ENCODE results near the gene ORC2. TPM values are rescaled to one million over a fixed set of nuclear protein-coding genes. Genes with fewer than 3 reads are reported as not detected.

The ORC2 gene
- total RNA-seq (10 to 100 TPM; 12.8 to 31.4 (median 29.0) TPM), polyA plus RNA-seq (10 to 100 TPM in 1 of 2 donors, 1 to 10 TPM in 1; 9.8 to 20.5 TPM)
- long read RNA-seq, donor 1, full-length matches to known transcripts: 3 of 9 reads
- long read RNA-seq, donor 1, partial matches to known transcripts: 2 of 9 reads
- long read RNA-seq, donor 1, other reads (novel, unspliced or antisense): 4 of 9 reads
- long read RNA-seq, donor 2, full-length matches to known transcripts: 3 of 3 reads
- long read RNA-seq, donor 2, partial matches to known transcripts: 0 of 3 reads
- long read RNA-seq, donor 2, other reads (novel, unspliced or antisense): 0 of 3 reads
- long read RNA-seq, donor 3, full-length matches to known transcripts: 3 of 8 reads
- long read RNA-seq, donor 3, partial matches to known transcripts: 1 of 8 reads
- long read RNA-seq, donor 3, other reads (novel, unspliced or antisense): 4 of 8 reads

GRCh38 chr2:200963124-200963917 is at the start of gene ORC2:
Gene ORC2 (minus strand): TSS chr2:200963660. CDS start chr2:200958123, 5,537 bp downstream.
- peak within 1 kb of the TSS; percentile 11 to 69 for H3K27ac ChIP-seq
- no peaks in the 10 kb centered on the region for H3K27me3 ChIP-seq
- DNase-seq: peak; percentile 95 to 98 (median 96)
- peak within 1 kb of the TSS; percentile 68 for H3K4me3 ChIP-seq
- H3K4me1 ChIP-seq (ENCODE audit: insufficient read depth): peaks cover 1% of the 10 kb centered on the region
- intact Hi-C loops (cut with DNase I): loop anchor here in 2 of 4 donors (10.0 kb wide), 2 partner anchors 101 to 111 kb away; partner anchors contain the start of genes HYCC2 (in 1 of the 2) and NDUFB3 (in 1 of the 2)
- no peaks in the 10 kb centered on the region for H3K9me3 ChIP-seq
- H3K36me3 ChIP-seq: no peaks in the 10 kb centered on the region
- TF ChIP-seq, protein P1, sequence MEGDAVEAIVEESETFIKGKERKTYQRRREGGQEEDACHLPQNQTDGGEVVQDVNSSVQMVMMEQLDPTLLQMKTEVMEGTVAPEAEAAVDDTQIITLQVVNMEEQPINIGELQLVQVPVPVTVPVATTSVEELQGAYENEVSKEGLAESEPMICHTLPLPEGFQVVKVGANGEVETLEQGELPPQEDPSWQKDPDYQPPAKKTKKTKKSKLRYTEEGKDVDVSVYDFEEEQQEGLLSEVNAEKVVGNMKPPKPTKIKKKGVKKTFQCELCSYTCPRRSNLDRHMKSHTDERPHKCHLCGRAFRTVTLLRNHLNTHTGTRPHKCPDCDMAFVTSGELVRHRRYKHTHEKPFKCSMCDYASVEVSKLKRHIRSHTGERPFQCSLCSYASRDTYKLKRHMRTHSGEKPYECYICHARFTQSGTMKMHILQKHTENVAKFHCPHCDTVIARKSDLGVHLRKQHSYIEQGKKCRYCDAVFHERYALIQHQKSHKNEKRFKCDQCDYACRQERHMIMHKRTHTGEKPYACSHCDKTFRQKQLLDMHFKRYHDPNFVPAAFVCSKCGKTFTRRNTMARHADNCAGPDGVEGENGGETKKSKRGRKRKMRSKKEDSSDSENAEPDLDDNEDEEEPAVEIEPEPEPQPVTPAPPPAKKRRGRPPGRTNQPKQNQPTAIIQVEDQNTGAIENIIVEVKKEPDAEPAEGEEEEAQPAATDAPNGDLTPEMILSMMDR (IDR thresholded peaks at IDR 0.05): peak; percentile 36 to 83 (median 56)
- TF ChIP-seq POLR2A (IDR thresholded peaks at IDR 0.05) (no peak), EP300 (IDR thresholded peaks at IDR 0.05) (no peak)
- 0% methylated on average over 53 to 61 of the region's 61 CpGs for WGBS, 3 donors

DNA sequence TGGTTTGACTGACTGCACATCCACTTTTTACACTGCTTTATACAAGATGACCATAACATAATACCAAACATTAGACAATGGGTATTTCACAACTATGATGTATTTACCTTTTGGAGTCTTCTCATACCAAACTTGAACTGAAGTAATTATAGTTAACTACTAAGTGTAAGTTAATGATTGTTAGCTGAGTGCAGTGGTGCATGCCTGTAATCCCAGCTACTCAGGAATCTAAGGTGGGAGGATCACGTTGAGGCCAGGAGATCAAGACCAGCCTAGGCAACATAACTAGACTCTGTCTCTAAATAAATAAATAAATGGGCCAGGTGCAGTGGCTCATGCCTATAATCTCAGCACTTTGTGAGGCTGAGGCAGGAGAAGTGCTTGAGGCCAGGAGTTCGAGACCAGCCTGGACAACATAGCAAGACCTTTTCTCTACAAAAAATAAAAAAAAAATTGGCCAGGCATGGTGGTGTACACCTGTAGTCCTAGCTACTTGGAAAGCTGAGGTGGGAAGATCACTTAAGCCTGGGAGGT is 44.9 kb upstream of the ORC2 start:
- Histone ChIP-seq H3K27ac (no peak overlapping the region), H3K9me3 (no peaks in the 10 kb centered on the region), H3K27me3 (no peaks in the 10 kb centered on the region), H3K4me3 (no peak overlapping the region), H3K36me3 (no peaks in the 10 kb centered on the region), H3K4me1 (ENCODE audit: insufficient read depth) (no peaks in the 10 kb centered on the region)
- TF ChIP-seq EP300 (IDR thresholded peaks at IDR 0.05) (no peak), POLR2A (IDR thresholded peaks at IDR 0.05) (no peak)
- TF ChIP-seq, protein P1 (IDR thresholded peaks at IDR 0.05): no peak
- WGBS, 3 donors: 89 to 94% (median 93%) methylated on average over 2 of the region's 2 CpGs
- intact Hi-C loops (cut with DNase I): no loop called here
- DNase-seq: no peak

DNA sequence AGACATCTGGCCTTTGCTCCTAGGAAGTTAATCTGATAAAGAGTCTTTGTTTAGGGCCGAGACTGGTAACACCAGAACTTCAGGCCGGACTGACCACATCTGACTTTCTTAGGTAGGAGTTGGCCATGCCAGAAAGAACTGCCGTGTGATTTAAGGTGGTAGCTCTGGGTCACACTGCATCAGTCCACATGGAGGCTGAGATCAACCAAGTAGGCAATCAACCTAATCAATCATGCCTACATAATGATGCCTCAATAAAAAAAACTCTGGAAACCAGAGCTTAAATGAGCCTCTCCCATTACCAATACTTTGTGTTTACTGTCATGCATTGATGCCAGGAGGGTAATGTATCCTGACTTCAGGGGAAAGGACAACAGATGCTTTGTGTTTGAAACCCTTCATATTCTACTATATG is 44.1 kb upstream of the ORC2 start:
- Histone ChIP-seq H3K27ac (no peak overlapping the region), H3K36me3 (no peaks in the 10 kb centered on the region), H3K9me3 (no peaks in the 10 kb centered on the region), H3K4me1 (ENCODE audit: insufficient read depth) (no peaks in the 10 kb centered on the region), H3K4me3 (no peak overlapping the region), H3K27me3 (no peaks in the 10 kb centered on the region)
- no peak for TF ChIP-seq EP300 (IDR thresholded peaks at IDR 0.05)
- TF ChIP-seq POLR2A (IDR thresholded peaks at IDR 0.05): no peak
- TF ChIP-seq, protein P1 (IDR thresholded peaks at IDR 0.05): no peak
- intact Hi-C loops (cut with DNase I): no loop called here
- WGBS, 3 donors: 80 to 86% (median 82%) methylated on average over 3 of the region's 3 CpGs
- DNase-seq: no peak

DNA sequence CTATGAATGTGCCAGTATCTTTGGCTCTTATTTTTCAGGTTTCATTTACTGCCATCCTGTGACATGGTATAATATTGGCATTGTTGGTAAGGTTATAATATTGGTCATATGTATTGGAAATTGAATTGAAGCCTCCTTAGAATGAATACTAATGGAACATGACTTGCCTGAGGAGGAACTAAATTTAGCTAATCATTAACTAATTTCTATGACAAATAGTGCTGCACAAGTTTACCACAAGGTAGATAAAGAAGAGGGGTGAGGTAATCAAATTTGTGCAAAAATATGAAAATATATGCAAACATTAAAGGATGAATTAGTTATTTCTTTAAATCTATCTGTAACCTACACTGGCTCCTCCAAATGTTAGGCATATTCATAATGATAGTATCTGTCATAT is 43.2 kb upstream of the ORC2 start:
- intact Hi-C loops (cut with DNase I): no loop called here

More for the DNA sequence above, 43.2 kb upstream of the ORC2 start:
- no peak overlapping the region for H3K27ac ChIP-seq
- H3K9me3 ChIP-seq: no peaks in the 10 kb centered on the region
- no peak overlapping the region for H3K4me3 ChIP-seq
- DNase-seq: no peak
- no peaks in the 10 kb centered on the region for H3K4me1 ChIP-seq (ENCODE audit: insufficient read depth)
- no peak for TF ChIP-seq EP300 (IDR thresholded peaks at IDR 0.05)
- TF ChIP-seq, protein P1 (IDR thresholded peaks at IDR 0.05): no peak
- no peak for TF ChIP-seq POLR2A (IDR thresholded peaks at IDR 0.05)
- no peaks in the 10 kb centered on the region for H3K27me3 ChIP-seq
- H3K36me3 ChIP-seq: no peaks in the 10 kb centered on the region

Data from ovary (tissue), 10 donors.